Hair follicle dermal papilla cell (primary cell): ENCODE data around the gene ZFY. TPM values are rescaled to one million over a fixed set of nuclear protein-coding genes. Genes with fewer than 3 reads are reported as not detected.

Experiments
- small RNA-seq: library from RNA; depleted of rRNA; stranded (forward); fragments of <200 nt; gene quantifications from one replicate; pipeline ENCODE3, GENCODE V24; 2012
- total RNA-seq: library from RNA; depleted of rRNA; stranded (reverse); fragments of >200 nt; gene quantifications from 2 replicates; pipeline ENCODE4 v1.2.3, GENCODE V29; 2012

The ZFY gene
- total RNA-seq: not detected in 2 replicates

GRCh38 chrY:2934861-2935715, at the start of gene ZFY:
Gene ZFY, plus strand, starts transcription at chrY:2935381. Its CDS starts 18,556 bp downstream, at chrY:2953937.

Small RNA genes lying within 50 kb of the gene (small RNA-seq; reads per million reads assigned to genes)
- gene EEF1A1P41: not detected

Other genes starting within 250 kb of the ZFY start
- not detected in 2 replicates for gene SRY, start 147.7 kb upstream of the ZFY start, total RNA-seq
- gene RPS4Y1, start 93.8 kb upstream of the ZFY start, total RNA-seq: 0.12 and 0.49 TPM in 2 replicates